Lower lobe of right lung (tissue), 2 donors: Measurements from ENCODE around the gene CD19. TPM values are rescaled to one million over a fixed set of nuclear protein-coding genes. Genes with fewer than 3 reads are reported as not detected.

Experiments used
- ATAC-seq, 2 donors: fragments of 200-7000 bp; cut with Tn5 transposase; one replicate each; pipeline ENCODE4 v1.9.1; 2020 to 2022; ENCODE audit warnings: mild to moderate bottlenecking in 2 of 2, moderate library complexity in 2 of 2
- DNase-seq: peaks from one replicate; pipeline ENCODE4 v3.0.0-alpha.2; 2020
- H3K27ac ChIP-seq: fragments of 200-600 bp; one replicate; pipeline ENCODE4 v1.8.0; 2022
- H3K27me3 ChIP-seq: fragments of 200-600 bp; one replicate; pipeline ENCODE4 v1.8.0; 2022; ENCODE audit warnings: low read depth
- H3K36me3 ChIP-seq: fragments of 200-600 bp; one replicate; pipeline ENCODE4 v1.8.0; 2022; ENCODE audit warnings: mild to moderate bottlenecking
- H3K4me1 ChIP-seq: fragments of 200-600 bp; one replicate; pipeline ENCODE4 v1.8.0; 2022
- H3K4me3 ChIP-seq: fragments of 200-600 bp; one replicate; pipeline ENCODE4 v1.8.0; 2022; ENCODE audit warnings: mild to moderate bottlenecking
- H3K9me3 ChIP-seq: fragments of 200-600 bp; one replicate; pipeline ENCODE4 v1.8.0; 2022
- CTCF ChIP-seq: fragments of 200-600 bp; IDR thresholded peaks from one replicate; pipeline ENCODE4 v1.8.0; 2022; ENCODE audit warnings: antibody characterized with exemption, mild to moderate bottlenecking
- intact Hi-C: fragments of 100-400 bp; cut with DNase I; formaldehyde crosslinking; loops from one replicate; pipeline ENCODE4 v1.11.0; 2022
- total RNA-seq: library from RNA; stranded (reverse); fragmentation: NEBNext Ultra II Directional; extraction: Animal tissue kit (Norgen Biotek cat#: 25700); gene quantifications from one replicate; pipeline ENCODE4 v1.2.1, GENCODE V29; 2021
- donor health status: DM: no; HTN: yes; CAD: no; lungs with severe emphysema.

The CD19 gene
- total RNA-seq, 1 donor from 2014 or later = 0.21 TPM

GRCh38 chr16:28891964-28892890 is 39.5 kb upstream of the CD19 start:
- Histone ChIP-seq H3K4me1 (no peaks in the 10 kb centered on the region), H3K27ac (no peak overlapping the region), H3K4me3 (no peak overlapping the region), H3K9me3 (no peaks in the 10 kb centered on the region), H3K36me3 (no peaks in the 10 kb centered on the region), H3K27me3 (no peaks in the 10 kb centered on the region)
- intact Hi-C loops = no loop called here
- no peak for DNase-seq
- no peak for TF ChIP-seq CTCF
- ATAC-seq = no peak

- Histone ChIP-seq H3K4me3 (no peak overlapping the region), H3K36me3 (no peaks in the 10 kb centered on the region), H3K27ac (no peak overlapping the region), H3K27me3 (no peaks in the 10 kb centered on the region), H3K4me1 (no peaks in the 10 kb centered on the region), H3K9me3 (no peaks in the 10 kb centered on the region)
- no peak for DNase-seq
- no peak for ATAC-seq
- intact Hi-C loops = no loop called here
- TF ChIP-seq CTCF = no peak
These were observed 38.5 kb upstream of the CD19 start for GRCh38 chr16:28893291-28893690.

GRCh38 chr16:28895609-28896008 is 36.2 kb upstream of the CD19 start:
- Histone ChIP-seq H3K36me3 (no peaks in the 10 kb centered on the region), H3K27me3 (no peaks in the 10 kb centered on the region), H3K4me3 (no peak overlapping the region), H3K27ac (no peak overlapping the region), H3K9me3 (no peaks in the 10 kb centered on the region), H3K4me1 (no peaks in the 10 kb centered on the region)
- intact Hi-C loops = no loop called here
- ATAC-seq (no peak), DNase-seq (no peak)
- TF ChIP-seq CTCF = no peak

- no peak for ATAC-seq
- Histone ChIP-seq H3K36me3 (no peaks in the 10 kb centered on the region), H3K27me3 (no peaks in the 10 kb centered on the region)
These were observed 33.9 kb upstream of the CD19 start for GRCh38 chr16:28897826-28898225.

GRCh38 chr16:28898266-28898665 is 33.5 kb upstream of the CD19 start:
- Histone ChIP-seq H3K4me3 (no peak overlapping the region), H3K27me3 (no peaks in the 10 kb centered on the region), H3K27ac (no peak overlapping the region), H3K4me1 (no peaks in the 10 kb centered on the region), H3K9me3 (no peaks in the 10 kb centered on the region), H3K36me3 (no peaks in the 10 kb centered on the region)
- ATAC-seq (no peak), DNase-seq (no peak)
- no peak for TF ChIP-seq CTCF
- intact Hi-C loops = no loop called here

More at GRCh38 chr16:28897826-28898225, 33.9 kb upstream of the CD19 start:
- no peak overlapping the region for H3K4me3 ChIP-seq
- TF ChIP-seq CTCF = no peak
- intact Hi-C loops = no loop called here
- DNase-seq = no peak
- H3K4me1 ChIP-seq = no peaks in the 10 kb centered on the region
- H3K9me3 ChIP-seq = no peaks in the 10 kb centered on the region
- no peak overlapping the region for H3K27ac ChIP-seq
